Heart left ventricle (tissue), 16 donors: ENCODE data around the gene DNAAF9. TPM values are rescaled to one million over a fixed set of nuclear protein-coding genes. Genes with fewer than 3 reads are reported as not detected.

Experiments
- ATAC-seq, 4 donors: fragments of 200-7000 bp; cut with Tn5 transposase; one replicate each; pipeline ENCODE4 v1.9.1; 2020 to 2022; ENCODE audit warnings: moderate library complexity in 4 of 4, mild to moderate bottlenecking in 3 of 4, moderate number of reproducible peaks in 1 of 4
- DNase-seq, 5 donors: peaks; one replicate each; pipeline ENCODE4 v3.0.0-alpha.2; 2020
- H3K27ac ChIP-seq, 12 donors: fragments of 200-600 bp; sonication (generic) in 4 of 12; one replicate each; pipeline versions ENCODE4 v1.5.0 to v1.8.0; 2016 to 2022; ENCODE audit warnings: mild to moderate bottlenecking in 2 of 12
- H3K27me3 ChIP-seq, 9 donors: fragments of 200-600 bp; sonication (generic) in 2 of 9; one replicate each; pipeline versions ENCODE4 v1.5.1 to v1.8.0; 2016 to 2022; ENCODE audit warnings: mild to moderate bottlenecking in 3 of 9
- H3K36me3 ChIP-seq, 9 donors: fragments of 200-600 bp; sonication (generic) in 2 of 9; one replicate each; pipeline versions ENCODE4 v1.5.0 to v1.8.0; 2018 to 2022; ENCODE audit warnings: mild to moderate bottlenecking in 2 of 9
- H3K4me1 ChIP-seq, 12 donors: fragments of 200-600 bp; sonication (generic) in 4 of 12; one replicate each; pipeline versions ENCODE4 v1.5.0 to v1.8.0; 2016 to 2022; ENCODE audit warnings: mild to moderate bottlenecking in 3 of 12
- H3K4me3 ChIP-seq, 12 donors: fragments of 200-600 bp; sonication (generic) in 4 of 12; one replicate each; pipeline versions ENCODE4 v1.5.0 to v1.8.0; 2017 to 2022; ENCODE audit warnings: mild to moderate bottlenecking in 9 of 12, moderate library complexity in 4 of 12
- H3K9me3 ChIP-seq, 12 donors: fragments of 200-600 bp; sonication (generic) in 4 of 12; one replicate each; pipeline versions ENCODE4 v1.5.0 to v1.8.0; 2016 to 2022; ENCODE audit warnings: mild to moderate bottlenecking in 1 of 12
- POLR2A ChIP-seq, 2 donors: fragments of 450-650 bp; IDR thresholded peaks; one replicate each; pipeline ENCODE4 v1.6.1; 2017; ENCODE audit warnings: antibody characterized with exemption in 2 of 2, mild to moderate bottlenecking in 2 of 2, moderate library complexity in 2 of 2
- WGBS, 4 donors: extraction: QIAGEN DNeasy Blood & Tissue Kit in 2 of 4; methylation state at CpG; one replicate each; pipeline versions ENCODE4 v1.1.5 to v1.1.7; 2013 to 2018; 5-methylcytosine and 5-hydroxymethylcytosine counted together
- intact Hi-C, 10 donors: fragments of 100-400 bp; cut with DNase I; formaldehyde crosslinking; loops; one replicate each; pipeline versions ENCODE4 v1.11.1 to v1.14.2; 2022
- polyA plus RNA-seq, 2 donors: library from polyadenylated mRNA; stranded (reverse); fragments of 200-250 nt; gene quantifications; one replicate each; pipeline ENCODE4 v1.2.3, GENCODE V29; 2013
- total RNA-seq, 9 donors: library from RNA; depleted of rRNA in 2 of 9; stranded (reverse); fragments of >200 nt in 2 of 9; fragmentation: NEBNext Ultra II Directional in 3 of 9; extraction: Animal tissue kit (Norgen Biotek cat#: 25700) in 3 of 9; gene quantifications; one replicate each; pipeline versions ENCODE4 v1.1.0 to v1.2.4, GENCODE V29; 2016 to 2023
- TF ChIP-seq, protein P1 (sequence below), 12 donors: fragments of 200-600 bp; sonication (generic) in 4 of 12; IDR thresholded peaks; one replicate each; pipeline versions ENCODE4 v1.5.0 to v1.8.0; 2018 to 2022; ENCODE audit warnings: antibody characterized with exemption in 12 of 12, mild to moderate bottlenecking in 5 of 12
- donor health status: ischemic (EF 13 %, LVEDD 7.1; RV severe dilation, severe dysfunction).
- donor health status: healthy with polysubstance abuse.
- donor health status: DM: no; HTN: yes; CAD: no.
- donor health status: DM: no; HTN: no; CAD: no.
- donor health status: ischemic (EF 25% LVEDD 6.9; RV normal size, moderate dysfunction).
- donor health status: ischemic (EF 25% LVEDD 5.7; RV mildly dilated, moderate dysfunction).
- donor health status: healthy.
- donor health status: DM: yes; HTN: yes; CAD: no.
- donor health status: ischemic (EF 35%, LVEDD 5.7; RV mildly dilated, moderate dysfunction).
- donor health status: nonischemic (EF 11% LVEDD 7.7; RV severe dilation, severe dysfunction).
- donor health status: DM: yes; HTN: yes; CAD: no.
- donor health status: PGD.
- donor health status: ischemic (EF 29% LVEDD 5.4; RV normal size, mild dysfunction).
- donor health status: nonischemic (EF 23%, LVEDD 6.1; RV moderate dilation, normal function).

Gene DNAAF9
- total and polyA plus RNA-seq, 11 donors = 9.6 to 33.9 (median 21.8) TPM

DNA sequence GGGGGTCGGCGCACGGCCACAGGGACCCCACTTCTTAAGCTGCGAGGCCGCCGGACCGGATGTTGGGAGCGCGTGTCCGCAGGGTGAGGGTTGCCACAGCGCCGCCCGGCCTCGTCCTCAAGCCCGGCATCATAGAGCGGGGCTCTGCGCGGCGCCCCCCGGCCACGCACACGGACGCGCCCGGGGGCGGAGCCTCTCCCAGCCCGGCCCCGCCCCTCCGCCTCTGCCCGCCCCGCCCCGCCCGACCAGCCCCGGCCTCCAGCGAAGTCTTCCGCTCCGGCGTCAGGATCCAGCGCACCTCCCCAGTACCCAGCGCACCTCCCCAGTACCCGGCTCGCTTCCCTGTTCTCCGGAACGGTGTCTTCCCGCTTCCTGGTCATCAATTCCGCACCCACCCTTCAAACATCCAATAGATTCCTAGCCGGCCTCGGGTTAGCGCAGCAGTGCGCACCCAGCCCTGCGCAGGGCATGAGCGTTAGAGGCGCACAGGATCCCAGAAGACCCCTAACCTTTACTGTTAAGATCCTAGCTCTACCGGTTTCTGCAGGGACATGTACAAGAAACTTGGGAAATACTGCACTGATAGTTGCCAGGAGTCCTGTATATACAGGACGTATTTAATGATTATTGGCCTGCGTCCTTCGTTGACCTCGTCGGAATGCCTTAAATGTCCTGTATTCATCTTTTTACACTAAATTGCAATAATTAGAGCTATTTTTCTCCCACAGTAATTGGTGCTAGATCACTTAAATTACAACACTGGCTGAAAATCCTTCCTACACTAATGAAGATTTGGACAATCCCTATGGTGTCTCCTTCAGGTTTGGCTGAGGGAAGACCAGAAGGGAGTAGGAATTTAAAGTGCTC lies 535 bp upstream of the DNAAF9 start:
- Histone ChIP-seq H3K9me3 (no peaks in the 10 kb centered on the region), H3K27ac (peak overlapping the region; percentile 89 to 98 (median 96)), H3K27me3 (no peaks in the 10 kb centered on the region), H3K36me3 (no peaks in the 10 kb centered on the region), H3K4me3 (peak overlapping the region; percentile 66 to 100 (median 90)), H3K4me1 (peaks cover 0 to 31% (median 17%) of the 10 kb centered on the region in 12 donors)
- intact Hi-C loops = loop anchor here in 7 of 10 donors (1.0 to 10.0 kb wide), 5 partner anchors 53 to 407 kb away; partner anchors contain the start of gene ATRN (in 5 of the 7)
- ATAC-seq = peak; percentile 82 to 84 (median 82)
- peak; percentile 82 to 86 (median 83) for DNase-seq
- peak in 1 of 2 donors; percentile 69 for TF ChIP-seq POLR2A (IDR thresholded peaks at IDR 0.05)
- TF ChIP-seq, protein P1, sequence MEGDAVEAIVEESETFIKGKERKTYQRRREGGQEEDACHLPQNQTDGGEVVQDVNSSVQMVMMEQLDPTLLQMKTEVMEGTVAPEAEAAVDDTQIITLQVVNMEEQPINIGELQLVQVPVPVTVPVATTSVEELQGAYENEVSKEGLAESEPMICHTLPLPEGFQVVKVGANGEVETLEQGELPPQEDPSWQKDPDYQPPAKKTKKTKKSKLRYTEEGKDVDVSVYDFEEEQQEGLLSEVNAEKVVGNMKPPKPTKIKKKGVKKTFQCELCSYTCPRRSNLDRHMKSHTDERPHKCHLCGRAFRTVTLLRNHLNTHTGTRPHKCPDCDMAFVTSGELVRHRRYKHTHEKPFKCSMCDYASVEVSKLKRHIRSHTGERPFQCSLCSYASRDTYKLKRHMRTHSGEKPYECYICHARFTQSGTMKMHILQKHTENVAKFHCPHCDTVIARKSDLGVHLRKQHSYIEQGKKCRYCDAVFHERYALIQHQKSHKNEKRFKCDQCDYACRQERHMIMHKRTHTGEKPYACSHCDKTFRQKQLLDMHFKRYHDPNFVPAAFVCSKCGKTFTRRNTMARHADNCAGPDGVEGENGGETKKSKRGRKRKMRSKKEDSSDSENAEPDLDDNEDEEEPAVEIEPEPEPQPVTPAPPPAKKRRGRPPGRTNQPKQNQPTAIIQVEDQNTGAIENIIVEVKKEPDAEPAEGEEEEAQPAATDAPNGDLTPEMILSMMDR (IDR thresholded peaks at IDR 0.05) = no peak
- WGBS, 4 donors = 0 to 1% (median 0%) methylated on average over 14 to 59 of the region's 59 CpGs

DNA sequence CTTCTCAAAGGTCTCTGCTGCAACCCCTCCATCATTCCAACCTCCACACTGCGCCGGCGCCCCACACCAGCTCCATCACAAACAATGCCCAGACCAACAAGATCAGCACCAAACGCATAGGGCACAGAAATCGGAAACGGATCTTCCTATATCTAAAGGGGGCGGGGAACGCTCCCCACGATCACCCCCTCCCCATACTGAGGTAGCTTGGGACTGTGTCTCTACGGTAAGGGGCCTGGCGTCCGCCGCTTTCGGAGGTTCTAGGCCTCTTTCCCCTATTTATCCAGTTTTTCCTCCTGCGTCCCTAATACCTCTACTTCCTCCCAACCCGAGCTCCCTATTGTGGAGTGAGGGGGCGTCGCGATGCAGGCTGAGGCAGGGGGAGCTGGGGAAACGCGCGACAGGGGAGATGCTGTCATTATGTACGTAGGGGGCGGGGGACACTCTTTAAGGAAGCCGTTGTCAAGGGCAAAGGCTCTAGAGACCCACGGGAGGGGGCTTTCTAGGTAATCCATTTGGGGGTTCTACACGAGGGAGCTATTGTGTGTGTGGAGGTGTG lies 909 bp downstream of the DNAAF9 start:
- Histone ChIP-seq H3K36me3 (no peaks in the 10 kb centered on the region), H3K4me3 (peak overlapping the region; percentile 66 to 100 (median 90)), H3K27ac (peak overlapping the region; percentile 89 to 98 (median 96)), H3K9me3 (no peaks in the 10 kb centered on the region), H3K4me1 (peaks cover 0 to 36% (median 22%) of the 10 kb centered on the region in 12 donors), H3K27me3 (no peaks in the 10 kb centered on the region)
- intact Hi-C loops = loop anchor here in 7 of 10 donors (2.0 to 10.0 kb wide), 4 partner anchors 52 to 408 kb away; partner anchors contain the start of gene ATRN (in 5 of the 7)
- DNase-seq (peak in 3 of 5 donors; percentile 21 to 37 (median 29)), ATAC-seq (peak in 2 of 4 donors; percentile 1)
- WGBS, 4 donors = 2 to 3% (median 3%) methylated on average over 27 of the region's 27 CpGs
- no peak for TF ChIP-seq POLR2A (IDR thresholded peaks at IDR 0.05)
- TF ChIP-seq, protein P1 (IDR thresholded peaks at IDR 0.05) = no peak

DNA sequence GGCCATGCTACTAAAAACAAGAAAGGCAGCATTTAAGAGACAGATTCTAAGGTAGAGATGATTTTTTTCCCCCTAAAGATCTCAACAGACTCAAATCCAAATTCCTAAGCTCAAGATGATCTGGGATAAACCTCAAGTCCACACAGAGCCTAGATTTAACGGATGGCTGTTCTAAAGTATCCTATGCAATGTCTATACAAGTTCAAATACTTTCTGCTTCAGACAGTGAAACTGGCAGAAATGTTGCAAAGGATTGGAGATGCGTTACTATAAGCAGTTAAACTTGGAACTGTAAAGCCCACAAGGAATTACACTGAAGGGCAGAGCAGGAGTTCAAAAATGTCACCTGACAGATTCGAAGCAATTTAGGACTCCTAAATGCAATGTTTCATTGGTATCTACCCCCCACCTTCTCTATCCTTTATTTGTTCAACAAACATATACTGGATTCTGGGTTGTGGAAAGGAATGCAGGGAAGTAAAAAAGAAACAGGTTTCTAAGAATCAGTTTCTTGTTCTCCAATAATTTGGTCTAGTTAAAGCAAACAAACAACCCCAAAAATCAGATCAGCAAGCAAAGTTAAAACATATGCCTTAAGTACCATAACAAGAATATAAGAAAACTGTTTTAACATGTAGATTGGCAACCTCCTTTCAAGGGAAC lies 1.6 kb downstream of the DNAAF9 start:
- 22 to 32% (median 27%) methylated on average over 3 of the region's 3 CpGs for WGBS, 4 donors
- peak overlapping the region; percentile 6 to 98 (median 96) for H3K27ac ChIP-seq

More for the DNA sequence above, 1.6 kb downstream of the DNAAF9 start:
- Histone ChIP-seq H3K27me3 (no peaks in the 10 kb centered on the region), H3K9me3 (no peaks in the 10 kb centered on the region), H3K36me3 (no peaks in the 10 kb centered on the region), H3K4me1 (peaks cover 0 to 44% (median 29%) of the 10 kb centered on the region in 12 donors), H3K4me3 (peak overlapping the region in 10 of 12 donors; percentile 66 to 100 (median 90))
- TF ChIP-seq, protein P1 (IDR thresholded peaks at IDR 0.05) = no peak
- TF ChIP-seq POLR2A (IDR thresholded peaks at IDR 0.05) = no peak
- no peak for DNase-seq
- intact Hi-C loops = loop anchor here in 7 of 10 donors (2.0 to 10.0 kb wide), 4 partner anchors 51 to 409 kb away; partner anchors contain the start of gene ATRN (in 5 of the 7)
- no peak for ATAC-seq
